GM23338 (cell line): ENCODE results near the gene PIK3IP1. TPM values are rescaled to one million over a fixed set of nuclear protein-coding genes. Genes with fewer than 3 reads are reported as not detected.

Source experiments
- ATAC-seq: fragments of 200-7000 bp; cut with Tn5 transposase; 3 replicates; pipeline ENCODE4 v1.9.1; 2020
- DNase-seq: peaks from one replicate; pipeline ENCODE4 v3.0.0-alpha.2; 2015; ENCODE audit warnings: low spot score
- H2AFZ ChIP-seq: fragments of 200-600 bp; sonication (generic); 2 replicates; pipeline ENCODE4 v1.8.0; 2016; ENCODE audit warnings: antibody characterized with exemption, mild to moderate bottlenecking, moderate library complexity
- H3F3A ChIP-seq: fragments of 200-600 bp; sonication (generic); replicated peaks from 2 replicates; pipeline ENCODE4 v1.8.0; 2017; ENCODE audit warnings: antibody characterized with exemption, mixed run types, low read depth
- H3K27ac ChIP-seq: fragments of 200-600 bp; sonication (generic); 2 replicates; pipeline ENCODE4 v1.6.1; 2016; ENCODE audit warnings: low read depth
- H3K27me3 ChIP-seq: fragments of 200-600 bp; sonication (generic); 2 replicates; pipeline ENCODE4 v1.8.0; 2016; ENCODE audit warnings: mild to moderate bottlenecking, mixed run types, moderate library complexity; ENCODE audit not compliant: insufficient read depth
- H3K36me3 ChIP-seq: fragments of 200-600 bp; sonication (generic); 2 replicates; pipeline ENCODE4 v1.8.0; 2016; ENCODE audit warnings: mild to moderate bottlenecking; ENCODE audit not compliant: insufficient read depth
- H3K4me1 ChIP-seq: fragments of 200-600 bp; sonication (generic); 2 replicates; pipeline ENCODE4 v1.8.0; 2016; ENCODE audit warnings: mild to moderate bottlenecking, moderate library complexity; ENCODE audit not compliant: insufficient read depth
- H3K4me2 ChIP-seq: fragments of 200-600 bp; sonication (generic); 2 replicates; pipeline ENCODE4 v1.7.1; 2017; ENCODE audit warnings: mixed run types
- H3K4me3 ChIP-seq: fragments of 200-600 bp; sonication (generic); 2 replicates; pipeline ENCODE4 v1.6.1; 2016; ENCODE audit warnings: mixed run types
- H3K79me2 ChIP-seq: fragments of 200-600 bp; sonication (generic); replicated peaks from 2 replicates; pipeline ENCODE4 v1.8.0; 2017; ENCODE audit warnings: mild to moderate bottlenecking; ENCODE audit not compliant: insufficient read depth
- H3K9me2 ChIP-seq: fragments of 200-600 bp; sonication (generic); 2 replicates; pipeline ENCODE4 v1.8.0; 2017; ENCODE audit not compliant: insufficient read depth
- H4K20me1 ChIP-seq: fragments of 200-600 bp; sonication (generic); replicated peaks from 2 replicates; pipeline ENCODE4 v1.8.0; 2017; ENCODE audit warnings: mild to moderate bottlenecking; ENCODE audit not compliant: insufficient read depth
- H3K27ac Mint-ChIP-seq: 2 replicates; pipeline ENCODE4 v1.8.0; 2020; ENCODE audit warnings: inconsistent platforms, mild to moderate bottlenecking, moderate library complexity, mixed read lengths
- H3K27me3 Mint-ChIP-seq: 3 replicates; pipeline ENCODE4 v1.8.0; 2022; ENCODE audit warnings: low read depth, mild to moderate bottlenecking, moderate library complexity, mixed read lengths, inconsistent platforms; ENCODE audit not compliant: insufficient read depth, poor library complexity
- H3K36me3 Mint-ChIP-seq: 3 replicates; pipeline ENCODE4 v1.8.0; 2021; ENCODE audit warnings: low read depth, mild to moderate bottlenecking, inconsistent platforms, moderate library complexity, mixed read lengths
- H3K4me1 Mint-ChIP-seq: 3 replicates; pipeline ENCODE4 v1.8.0; 2020; ENCODE audit warnings: mild to moderate bottlenecking, inconsistent platforms, mixed read lengths
- H3K4me3 Mint-ChIP-seq: 3 replicates; pipeline ENCODE4 v1.8.0; 2021; ENCODE audit warnings: moderate library complexity, mild to moderate bottlenecking, inconsistent platforms, mixed read lengths
- H3K9me3 Mint-ChIP-seq: 3 replicates; pipeline ENCODE4 v1.8.0; 2020; ENCODE audit warnings: moderate library complexity, mild to moderate bottlenecking, inconsistent platforms, mixed read lengths
- CREB1 ChIP-seq: fragments of 250-450 bp; sonication (Bioruptor Pico); IDR thresholded peaks from 2 replicates; pipeline ENCODE4 v1.5.0; 2020; ENCODE audit warnings: low read depth, mild to moderate bottlenecking, moderate library complexity
- EZH2phosphoT487 ChIP-seq: fragments of 200-600 bp; sonication (generic); IDR thresholded peaks from one replicate; pipeline ENCODE4 v1.8.1; 2018; ENCODE audit warnings: antibody characterized with exemption; ENCODE audit not compliant: unreplicated experiment
- JUNB ChIP-seq: IDR thresholded peaks from one replicate; pipeline ENCODE4 v1.6.1; 2016; ENCODE audit warnings: antibody characterized with exemption; ENCODE audit not compliant: unreplicated experiment
- POLR2AphosphoS5 ChIP-seq: IDR thresholded peaks from 2 replicates; pipeline ENCODE4 v1.6.1; 2016; ENCODE audit warnings: antibody characterized with exemption, low read depth
- ZNF462 ChIP-seq: fragments of 250-450 bp; sonication (Bioruptor Pico); IDR thresholded peaks from 2 replicates; pipeline ENCODE4 v1.5.0; 2020; ENCODE audit warnings: mild to moderate bottlenecking, moderate library complexity
- polyA plus RNA-seq: library from polyadenylated mRNA; unstranded; fragments of >200 nt; fragmentation: Nextera tagmentation; extraction: Ambion mirVana; gene quantifications from 2 replicates; pipeline ENCODE4 v1.2.1, GENCODE V29; 2016
- total RNA-seq: library from RNA; depleted of rRNA; stranded (reverse); fragments of >200 nt; shearing (Covaris generic); gene quantifications from 2 replicates; pipeline ENCODE4 v1.2.3, GENCODE V29; 2014
- TF ChIP-seq, protein P1 (sequence below): IDR thresholded peaks from one replicate; pipeline ENCODE4 v1.6.1; 2018; ENCODE audit warnings: antibody characterized with exemption; ENCODE audit not compliant: unreplicated experiment

The PIK3IP1 gene
- total and polyA plus RNA-seq, 2 experiments from 2014 or later: 1.1 to 2.2 TPM

GRCh38 chr22:31326877-31327276 lies 34.6 kb upstream of the PIK3IP1 start:
- Histone ChIP-seq H3K27ac (no peak overlapping the region), H3K4me2 (no peak overlapping the region), H3F3A (no peaks in the 10 kb centered on the region), H2AFZ (no peak overlapping the region), H3K36me3 (peaks cover 23% of the 10 kb centered on the region), H3K4me3 (no peak overlapping the region), H3K79me2 (peaks cover 11% of the 10 kb centered on the region), H3K9me2 (no peaks in the 10 kb centered on the region), H3K4me1 (no peaks in the 10 kb centered on the region), H3K27me3 (no peaks in the 10 kb centered on the region), H4K20me1 (peaks cover 19% of the 10 kb centered on the region)
- Mint-ChIP-seq H3K9me3 (no peaks in the 10 kb centered on the region), H3K4me3 (no peak overlapping the region), H3K27ac (no peak overlapping the region), H3K36me3 (peaks cover 69% of the 10 kb centered on the region), H3K4me1 (peaks cover 4% of the 10 kb centered on the region; the same call in 2 of the 3 replicates), H3K27me3 (peaks cover 6% of the 10 kb centered on the region)
- DNase-seq: no peak
- TF ChIP-seq POLR2AphosphoS5: no peak
- no peak for ATAC-seq

DNA sequence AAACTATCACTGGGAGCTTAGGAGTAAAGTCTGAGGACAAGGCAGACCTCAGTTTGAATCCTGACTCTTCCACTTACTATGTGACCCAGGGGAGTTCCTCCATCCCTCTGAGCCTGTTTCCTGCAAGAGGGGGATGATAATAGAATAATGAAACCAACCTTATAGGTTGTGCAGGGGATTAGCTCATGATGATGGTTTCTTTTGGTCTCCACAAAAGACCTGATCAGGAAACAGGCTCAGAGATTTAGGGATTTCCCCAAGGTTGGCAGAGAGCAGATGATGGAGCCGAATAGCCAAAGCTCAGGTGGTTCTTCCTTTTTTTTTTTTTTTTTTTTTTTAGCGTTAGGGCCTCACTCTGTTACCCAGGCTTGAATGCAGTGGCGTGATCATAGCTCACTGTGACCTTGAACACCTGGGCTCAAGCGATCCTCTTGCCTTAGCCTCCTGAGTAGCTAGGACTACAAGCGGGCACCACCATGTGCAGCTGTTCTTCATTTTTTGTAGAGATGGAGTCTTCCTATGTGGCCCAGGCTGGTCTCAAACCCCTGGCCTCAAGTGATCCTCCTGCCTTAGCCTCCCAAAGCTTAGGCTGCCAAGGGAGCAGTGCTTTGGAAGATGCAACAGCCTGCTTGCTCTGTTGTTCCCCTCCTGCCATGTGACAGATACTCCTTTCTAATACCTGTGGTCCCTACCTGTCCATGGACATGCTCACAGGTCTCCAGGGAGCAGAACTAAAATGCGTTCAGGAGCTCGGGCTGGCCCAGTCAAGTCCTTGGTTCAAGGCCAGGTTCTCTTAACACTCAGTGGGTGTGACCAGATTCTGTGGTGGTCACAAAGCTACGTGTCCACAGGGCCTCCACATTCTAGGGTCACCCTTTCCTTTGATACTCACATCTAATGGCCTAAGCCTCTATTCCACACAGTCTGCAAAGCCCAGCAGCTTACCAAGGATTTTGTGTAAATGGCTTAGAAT lies 31.6 kb upstream of the PIK3IP1 start:
- H3K36me3 Mint-ChIP-seq: peaks cover 42% of the 10 kb centered on the region
- H3K27ac ChIP-seq: no peak overlapping the region
- no peak for TF ChIP-seq ZNF462
- no peak for TF ChIP-seq EZH2phosphoT487
- TF ChIP-seq CREB1: no peak
- TF ChIP-seq, protein P1, sequence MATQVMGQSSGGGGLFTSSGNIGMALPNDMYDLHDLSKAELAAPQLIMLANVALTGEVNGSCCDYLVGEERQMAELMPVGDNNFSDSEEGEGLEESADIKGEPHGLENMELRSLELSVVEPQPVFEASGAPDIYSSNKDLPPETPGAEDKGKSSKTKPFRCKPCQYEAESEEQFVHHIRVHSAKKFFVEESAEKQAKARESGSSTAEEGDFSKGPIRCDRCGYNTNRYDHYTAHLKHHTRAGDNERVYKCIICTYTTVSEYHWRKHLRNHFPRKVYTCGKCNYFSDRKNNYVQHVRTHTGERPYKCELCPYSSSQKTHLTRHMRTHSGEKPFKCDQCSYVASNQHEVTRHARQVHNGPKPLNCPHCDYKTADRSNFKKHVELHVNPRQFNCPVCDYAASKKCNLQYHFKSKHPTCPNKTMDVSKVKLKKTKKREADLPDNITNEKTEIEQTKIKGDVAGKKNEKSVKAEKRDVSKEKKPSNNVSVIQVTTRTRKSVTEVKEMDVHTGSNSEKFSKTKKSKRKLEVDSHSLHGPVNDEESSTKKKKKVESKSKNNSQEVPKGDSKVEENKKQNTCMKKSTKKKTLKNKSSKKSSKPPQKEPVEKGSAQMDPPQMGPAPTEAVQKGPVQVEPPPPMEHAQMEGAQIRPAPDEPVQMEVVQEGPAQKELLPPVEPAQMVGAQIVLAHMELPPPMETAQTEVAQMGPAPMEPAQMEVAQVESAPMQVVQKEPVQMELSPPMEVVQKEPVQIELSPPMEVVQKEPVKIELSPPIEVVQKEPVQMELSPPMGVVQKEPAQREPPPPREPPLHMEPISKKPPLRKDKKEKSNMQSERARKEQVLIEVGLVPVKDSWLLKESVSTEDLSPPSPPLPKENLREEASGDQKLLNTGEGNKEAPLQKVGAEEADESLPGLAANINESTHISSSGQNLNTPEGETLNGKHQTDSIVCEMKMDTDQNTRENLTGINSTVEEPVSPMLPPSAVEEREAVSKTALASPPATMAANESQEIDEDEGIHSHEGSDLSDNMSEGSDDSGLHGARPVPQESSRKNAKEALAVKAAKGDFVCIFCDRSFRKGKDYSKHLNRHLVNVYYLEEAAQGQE: no peak
- TF ChIP-seq JUNB: no peak
- H2AFZ ChIP-seq: no peak overlapping the region
- peaks cover 18% of the 10 kb centered on the region for H3K36me3 ChIP-seq
- H4K20me1 ChIP-seq: peaks cover 6% of the 10 kb centered on the region; the same call in 1 of the 2 replicates
- no peaks in the 10 kb centered on the region for H3K4me1 ChIP-seq
- H3K79me2 ChIP-seq: no peaks in the 10 kb centered on the region
- H3K27ac Mint-ChIP-seq: no peak overlapping the region
- peaks cover 6% of the 10 kb centered on the region for H3K27me3 Mint-ChIP-seq
- H3K4me3 Mint-ChIP-seq: no peak overlapping the region
- H3K4me2 ChIP-seq: no peak overlapping the region
- no peaks in the 10 kb centered on the region for H3K9me2 ChIP-seq
- ATAC-seq (no peak), DNase-seq (no peak)
- no peak overlapping the region for H3K4me3 ChIP-seq
- no peaks in the 10 kb centered on the region for H3K27me3 ChIP-seq
- H3K9me3 Mint-ChIP-seq: no peaks in the 10 kb centered on the region
- no peaks in the 10 kb centered on the region for H3F3A ChIP-seq
- H3K4me1 Mint-ChIP-seq: no peaks in the 10 kb centered on the region; the same call in 2 of the 3 replicates
